Heart right ventricle (tissue), 16 donors: ENCODE measurements around the gene RNASET2. TPM values are rescaled to one million over a fixed set of nuclear protein-coding genes. Genes with fewer than 3 reads are reported as not detected.

Source experiments
- ATAC-seq, 8 donors: fragments of 200-7000 bp; cut with Tn5 transposase; one replicate each; pipeline ENCODE4 v1.9.1; 2020; ENCODE audit warnings: mild to moderate bottlenecking in 8 of 8, moderate library complexity in 8 of 8, moderate number of reproducible peaks in 1 of 8
- DNase-seq, 2 donors: peaks; one replicate each; pipeline ENCODE4 v3.0.0-alpha.2; 2020
- H3K27ac ChIP-seq, 10 donors: fragments of 200-600 bp; sonication (generic) in 2 of 10; one replicate each; pipeline versions ENCODE4 v1.5.0 to v1.8.0; 2020 to 2022; ENCODE audit warnings: mild to moderate bottlenecking in 3 of 10
- H3K27me3 ChIP-seq, 7 donors: fragments of 200-600 bp; one replicate each; pipeline ENCODE4 v1.8.0; 2021 to 2022; ENCODE audit warnings: mild to moderate bottlenecking in 2 of 7
- H3K36me3 ChIP-seq, 9 donors: fragments of 200-600 bp; sonication (generic) in 1 of 9; one replicate each; pipeline versions ENCODE4 v1.5.0 to v1.8.0; 2020 to 2022; ENCODE audit warnings: mild to moderate bottlenecking in 2 of 9
- H3K4me1 ChIP-seq, 9 donors: fragments of 200-600 bp; sonication (generic) in 1 of 9; one replicate each; pipeline versions ENCODE4 v1.5.0 to v1.8.0; 2020 to 2022; ENCODE audit warnings: mild to moderate bottlenecking in 4 of 9
- H3K4me3 ChIP-seq, 10 donors: fragments of 200-600 bp; sonication (generic) in 2 of 10; one replicate each; pipeline versions ENCODE4 v1.5.0 to v1.8.0; 2020 to 2022; ENCODE audit warnings: mild to moderate bottlenecking in 7 of 10, moderate library complexity in 2 of 10
- H3K9me3 ChIP-seq, 11 donors: fragments of 200-600 bp in 10 of 11; sonication (generic) in 2 of 11; one replicate each; pipeline versions ENCODE4 v1.5.0 to v1.8.0; 2013 to 2022; ENCODE audit warnings: mild to moderate bottlenecking in 2 of 11, control low read depth in 1 of 11, moderate library complexity in 1 of 11
- WGBS, 2 donors: extraction: QIAGEN DNeasy Blood & Tissue Kit; methylation state at CpG; one replicate each; pipeline ENCODE4 v1.1.7; 2013; ENCODE audit warnings: inconsistent platforms in 1 of 2; 5-methylcytosine and 5-hydroxymethylcytosine counted together
- intact Hi-C, 10 donors: fragments of 100-400 bp; cut with DNase I; formaldehyde crosslinking; loops; one replicate each; pipeline versions ENCODE4 v1.11.1 to v1.14.2; 2022
- polyA plus RNA-seq, 2 donors: library from polyadenylated mRNA; stranded (reverse); fragments of 200-250 nt; gene quantifications; one replicate each; pipeline ENCODE4 v1.2.3, GENCODE V29; 2013
- total RNA-seq, 10 donors: library from RNA; stranded (reverse); fragmentation: NEBNext Ultra II Directional in 3 of 10; extraction: Animal tissue kit (Norgen Biotek cat#: 25700) in 3 of 10; gene quantifications; one replicate each; pipeline versions ENCODE4 v1.2.1 to v1.2.4, GENCODE V29; 2021 to 2023
- TF ChIP-seq, protein P1 (sequence below), 9 donors: fragments of 200-600 bp; sonication (generic) in 2 of 9; IDR thresholded peaks; one replicate each; pipeline versions ENCODE4 v1.5.0 to v1.8.0; 2021 to 2022; ENCODE audit warnings: antibody characterized with exemption in 9 of 9, mild to moderate bottlenecking in 5 of 9, moderate library complexity in 1 of 9
- donor health status: Arrhythmogenic right ventricular cardiomyopathy.
- donor health status: ischemic (EF 13 %, LVEDD 7.1; RV severe dilation, severe dysfunction).
- donor health status: healthy with polysubstance abuse.
- donor health status: DM: no; HTN: yes; CAD: no.
- donor health status: DM: no; HTN: no; CAD: no.
- donor health status: ischemic (EF 25% LVEDD 6.9; RV normal size, moderate dysfunction).
- donor health status: ischemic (EF 25% LVEDD 5.7; RV mildly dilated, moderate dysfunction).
- donor health status: healthy.
- donor health status: DM: yes; HTN: yes; CAD: no.
- donor health status: Ischemic cardiomyopathy.
- donor health status: ischemic (EF 35%, LVEDD 5.7; RV mildly dilated, moderate dysfunction).
- donor health status: nonischemic (EF 11% LVEDD 7.7; RV severe dilation, severe dysfunction).
- donor health status: DM: yes; HTN: yes; CAD: no.
- donor health status: PGD.
- donor health status: ischemic (EF 29% LVEDD 5.4; RV normal size, mild dysfunction).
- donor health status: nonischemic (EF 23%, LVEDD 6.1; RV moderate dilation, normal function).

RNASET2 gene
- total and polyA plus RNA-seq, 12 donors, result 7.1 to 44.3 (median 12.1) TPM

DNA sequence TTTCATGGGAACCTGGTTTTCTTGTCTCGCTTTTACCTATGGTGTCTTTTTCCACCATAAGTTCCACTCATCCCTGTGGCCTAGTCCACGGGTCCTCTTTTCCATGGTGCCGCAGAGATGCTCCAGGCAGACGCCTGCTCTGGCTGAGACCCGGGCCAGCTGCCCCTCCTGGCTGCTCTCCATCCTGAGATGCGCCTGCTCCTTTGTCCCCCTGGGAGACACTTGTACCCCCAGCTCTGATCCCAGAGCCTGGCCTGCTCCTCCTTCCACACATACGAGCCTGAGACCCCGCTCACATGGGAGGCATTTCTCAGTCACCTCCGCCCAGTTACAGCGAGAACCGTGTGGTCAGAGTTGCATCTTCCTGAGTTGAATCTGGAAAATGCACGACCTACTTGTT lies 29.6 kb downstream of the RNASET2 start:
- Histone ChIP-seq H3K27ac (peak overlapping the region in 9 of 10 donors; percentile 48 to 85 (median 72)), H3K36me3 (peaks cover 0 to 41% (median 0%) of the 10 kb centered on the region in 9 donors), H3K27me3 (no peaks in the 10 kb centered on the region), H3K4me1 (peaks cover 0 to 39% (median 10%) of the 10 kb centered on the region in 9 donors), H3K9me3 (no peaks in the 10 kb centered on the region), H3K4me3 (peak overlapping the region in 1 of 10 donors; percentile 16)
- ATAC-seq (no peak), DNase-seq (no peak)
- intact Hi-C loops, result no loop called here
- TF ChIP-seq, protein P1, sequence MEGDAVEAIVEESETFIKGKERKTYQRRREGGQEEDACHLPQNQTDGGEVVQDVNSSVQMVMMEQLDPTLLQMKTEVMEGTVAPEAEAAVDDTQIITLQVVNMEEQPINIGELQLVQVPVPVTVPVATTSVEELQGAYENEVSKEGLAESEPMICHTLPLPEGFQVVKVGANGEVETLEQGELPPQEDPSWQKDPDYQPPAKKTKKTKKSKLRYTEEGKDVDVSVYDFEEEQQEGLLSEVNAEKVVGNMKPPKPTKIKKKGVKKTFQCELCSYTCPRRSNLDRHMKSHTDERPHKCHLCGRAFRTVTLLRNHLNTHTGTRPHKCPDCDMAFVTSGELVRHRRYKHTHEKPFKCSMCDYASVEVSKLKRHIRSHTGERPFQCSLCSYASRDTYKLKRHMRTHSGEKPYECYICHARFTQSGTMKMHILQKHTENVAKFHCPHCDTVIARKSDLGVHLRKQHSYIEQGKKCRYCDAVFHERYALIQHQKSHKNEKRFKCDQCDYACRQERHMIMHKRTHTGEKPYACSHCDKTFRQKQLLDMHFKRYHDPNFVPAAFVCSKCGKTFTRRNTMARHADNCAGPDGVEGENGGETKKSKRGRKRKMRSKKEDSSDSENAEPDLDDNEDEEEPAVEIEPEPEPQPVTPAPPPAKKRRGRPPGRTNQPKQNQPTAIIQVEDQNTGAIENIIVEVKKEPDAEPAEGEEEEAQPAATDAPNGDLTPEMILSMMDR (IDR thresholded peaks at IDR 0.05), result no peak
- 71 to 79% methylated on average over 12 of the region's 12 CpGs for WGBS, 2 donors

DNA sequence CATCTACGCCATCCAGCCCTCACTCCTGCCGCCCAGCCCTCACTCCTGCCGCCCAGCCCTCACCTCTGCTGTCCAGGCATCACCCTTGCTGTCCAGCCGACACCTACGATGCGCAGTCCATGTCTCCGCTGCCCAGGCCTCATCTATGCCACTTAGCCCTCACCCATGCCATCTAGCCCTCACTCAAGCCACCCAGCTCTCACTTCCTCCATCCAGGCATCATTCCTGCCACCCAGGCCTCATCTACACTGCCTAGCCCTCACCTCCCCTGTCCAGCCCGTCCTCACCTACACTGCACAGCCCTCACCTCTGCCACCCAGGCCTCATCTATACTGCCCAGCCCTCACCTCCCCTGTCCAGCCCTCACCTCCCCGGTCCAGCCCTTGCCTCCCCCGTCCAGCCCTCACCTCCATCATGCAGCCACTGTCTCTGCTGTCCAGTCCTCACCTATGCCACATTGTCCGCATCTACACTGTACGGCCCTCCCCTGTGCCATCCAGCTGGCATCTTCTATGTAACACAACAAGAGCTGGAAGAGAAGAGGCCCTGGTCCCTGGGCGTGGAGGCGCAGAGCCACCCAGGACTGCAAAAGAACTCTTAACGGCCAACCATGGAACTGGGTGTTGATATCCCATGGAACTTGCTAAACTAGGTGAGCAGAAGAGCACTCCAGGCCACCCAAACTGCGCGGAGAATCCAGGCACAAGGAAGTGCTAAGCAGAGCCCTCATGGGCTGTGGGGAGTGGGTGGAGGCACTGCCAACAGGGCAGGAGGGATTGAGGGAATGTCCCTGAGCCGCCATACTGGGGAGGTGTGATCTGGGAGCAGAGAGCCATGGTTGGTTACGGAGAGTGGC lies 31.0 kb downstream of the RNASET2 start:
- Histone ChIP-seq H3K4me3 (no peak overlapping the region), H3K36me3 (peaks cover 0 to 28% (median 0%) of the 10 kb centered on the region in 9 donors), H3K27ac (peak overlapping the region in 2 of 10 donors; percentile 83 to 85), H3K9me3 (no peaks in the 10 kb centered on the region), H3K4me1 (peaks cover 0 to 38% (median 10%) of the 10 kb centered on the region in 9 donors), H3K27me3 (no peaks in the 10 kb centered on the region)
- DNase-seq (no peak), ATAC-seq (no peak)
- WGBS, 2 donors, result 95 to 96% methylated on average over 19 of the region's 19 CpGs
- intact Hi-C loops, result no loop called here
- TF ChIP-seq, protein P1 (IDR thresholded peaks at IDR 0.05), result no peak

DNA sequence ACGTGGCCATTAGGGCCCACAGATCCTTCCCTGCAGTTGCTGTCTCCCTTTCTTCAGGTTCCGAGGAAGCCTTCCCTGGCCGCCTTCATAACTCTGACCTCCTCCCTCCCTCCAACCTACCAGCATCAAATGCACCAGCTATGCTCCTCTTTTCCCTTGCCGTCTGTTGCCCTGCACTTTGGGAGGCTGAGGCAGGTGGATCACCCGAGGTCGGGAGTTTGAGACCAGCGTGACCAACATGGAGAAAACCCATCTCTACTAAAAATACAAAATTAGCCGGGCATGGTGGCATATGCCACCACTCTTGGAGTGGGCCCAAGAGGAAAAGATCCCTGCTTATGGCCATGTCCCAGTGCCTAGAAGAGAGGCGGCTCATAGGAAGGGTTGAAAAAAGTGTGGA lies 31.8 kb downstream of the RNASET2 start:
- intact Hi-C loops, result no loop called here
- no peak for DNase-seq
- TF ChIP-seq, protein P1 (IDR thresholded peaks at IDR 0.05), result no peak
- no peak for ATAC-seq
- no peaks in the 10 kb centered on the region for H3K9me3 ChIP-seq
- H3K36me3 ChIP-seq, result peaks cover 0 to 19% (median 0%) of the 10 kb centered on the region in 9 donors
- H3K27ac ChIP-seq, result no peak overlapping the region
- H3K4me3 ChIP-seq, result no peak overlapping the region
- WGBS, 2 donors, result 95 to 98% methylated on average over 9 of the region's 9 CpGs
- no peaks in the 10 kb centered on the region for H3K27me3 ChIP-seq
- H3K4me1 ChIP-seq, result peaks cover 0 to 31% (median 10%) of the 10 kb centered on the region in 9 donors

DNA sequence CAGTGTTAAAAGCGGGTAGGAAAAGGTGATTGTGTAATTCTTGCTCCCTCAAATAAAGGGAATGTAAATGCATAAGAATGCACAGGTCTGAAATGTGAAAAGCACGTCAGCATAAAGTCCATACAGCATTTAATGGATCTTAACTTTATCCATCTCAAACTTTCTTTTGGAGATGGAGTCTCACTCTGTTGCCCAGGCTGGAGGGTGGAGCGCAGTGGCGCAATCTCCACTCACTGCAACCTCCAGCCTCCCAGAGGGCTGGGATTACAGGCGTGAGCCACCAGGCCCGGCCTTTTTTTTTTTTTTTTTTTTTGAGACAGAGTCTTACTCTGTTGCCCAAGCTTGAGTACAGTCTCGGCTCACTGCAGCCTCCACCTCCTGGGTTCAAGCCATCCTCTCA lies 33.4 kb downstream of the RNASET2 start:
- WGBS, 2 donors, result 98% methylated on average over 7 of the region's 7 CpGs
- TF ChIP-seq, protein P1 (IDR thresholded peaks at IDR 0.05), result no peak
- no peak for ATAC-seq
- Histone ChIP-seq H3K27me3 (no peaks in the 10 kb centered on the region), H3K4me3 (no peak overlapping the region), H3K27ac (no peak overlapping the region), H3K9me3 (peaks cover 0 to 2% (median 0%) of the 10 kb centered on the region in 11 donors), H3K4me1 (peaks cover 0 to 18% (median 5%) of the 10 kb centered on the region in 9 donors), H3K36me3 (peaks cover 0 to 3% (median 0%) of the 10 kb centered on the region in 9 donors)
- intact Hi-C loops, result no loop called here
- DNase-seq, result no peak
